GM21390 (cell line): Measurements from ENCODE around the gene CASTOR1.

ENCODE experiments used
- ATAC-seq: cut with Tn5 transposase; IDR thresholded peaks from one replicate; pipeline ENCODE4 v1.9.1; 2021; ENCODE audit not compliant: unreplicated experiment

Gene CASTOR1

GRCh38 chr22:30301995-30302809, 12.9 kb upstream of the CASTOR1 start:
- ATAC-seq: no peak

- ATAC-seq: no peak
Observed at GRCh38 chr22:30299322-30299721, 10.0 kb upstream of the CASTOR1 start.

DNA sequence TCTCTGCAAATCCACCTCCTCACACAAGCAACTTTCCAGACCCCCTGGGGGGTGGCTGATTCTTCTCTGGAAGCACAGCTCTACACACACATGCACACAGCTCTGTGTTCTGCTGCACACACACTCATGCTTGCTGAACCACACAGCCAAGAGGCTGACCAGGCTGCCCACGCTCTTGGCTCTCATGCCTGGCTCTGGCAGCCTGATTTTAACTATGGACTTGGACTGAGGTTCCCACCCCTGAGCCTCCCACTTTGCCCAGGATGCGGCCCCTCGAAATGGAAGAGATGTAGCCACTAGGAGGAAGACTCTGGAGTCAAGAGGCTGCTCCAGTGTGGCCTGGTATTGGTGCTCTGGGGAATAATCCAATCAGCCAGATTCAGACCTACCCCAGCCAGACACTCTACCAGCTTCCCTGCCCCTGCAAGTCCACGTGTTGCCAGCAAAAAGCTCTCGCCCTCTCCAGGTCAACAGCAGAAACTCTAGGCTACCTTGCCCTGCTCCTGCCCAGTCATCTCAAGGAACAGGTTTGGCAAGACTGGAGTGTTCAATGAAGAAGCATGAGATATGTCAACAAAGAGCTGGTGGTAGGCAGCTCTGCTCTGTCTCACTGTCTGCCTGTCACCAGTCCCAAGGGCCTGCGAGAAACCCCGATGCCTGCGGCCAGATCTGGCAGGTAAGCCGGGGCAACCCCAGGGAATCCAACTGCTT, 8.8 kb upstream of the CASTOR1 start:
- no peak for ATAC-seq

DNA sequence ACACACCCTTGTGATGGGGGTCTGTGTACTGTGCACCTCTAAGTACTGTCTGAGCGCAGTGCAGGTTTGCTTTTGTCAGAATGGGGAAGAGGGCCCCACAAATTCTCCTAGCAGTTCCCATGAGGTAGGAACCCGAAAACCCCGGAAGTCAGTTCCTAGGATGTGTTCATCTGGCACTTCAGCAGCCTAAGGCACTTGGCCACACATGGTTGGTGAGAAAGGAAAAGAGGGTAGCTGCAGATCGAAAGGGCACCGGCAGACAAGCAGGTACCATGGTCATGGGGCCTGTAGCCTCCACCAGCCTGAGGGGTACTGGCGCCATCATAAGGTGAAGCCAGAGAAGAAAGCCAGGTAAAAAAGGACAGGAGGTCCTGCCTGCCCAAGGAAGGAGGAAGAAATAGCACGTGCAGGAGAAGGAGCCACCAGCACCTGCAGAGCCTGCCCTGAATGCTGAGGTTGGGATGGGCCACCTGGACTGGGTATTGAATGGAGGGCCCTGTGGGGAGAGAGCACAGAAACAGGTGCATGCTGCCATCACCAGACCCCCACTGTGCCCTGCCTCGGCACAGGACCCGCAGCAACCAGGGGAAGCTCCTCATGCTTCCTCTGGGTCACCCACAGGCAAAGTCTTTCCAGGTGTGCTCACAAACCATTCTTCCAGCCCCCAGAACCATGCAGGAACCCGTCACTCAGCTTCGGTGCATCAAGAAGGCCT, 8.1 kb upstream of the CASTOR1 start:
- ATAC-seq: no peak

DNA sequence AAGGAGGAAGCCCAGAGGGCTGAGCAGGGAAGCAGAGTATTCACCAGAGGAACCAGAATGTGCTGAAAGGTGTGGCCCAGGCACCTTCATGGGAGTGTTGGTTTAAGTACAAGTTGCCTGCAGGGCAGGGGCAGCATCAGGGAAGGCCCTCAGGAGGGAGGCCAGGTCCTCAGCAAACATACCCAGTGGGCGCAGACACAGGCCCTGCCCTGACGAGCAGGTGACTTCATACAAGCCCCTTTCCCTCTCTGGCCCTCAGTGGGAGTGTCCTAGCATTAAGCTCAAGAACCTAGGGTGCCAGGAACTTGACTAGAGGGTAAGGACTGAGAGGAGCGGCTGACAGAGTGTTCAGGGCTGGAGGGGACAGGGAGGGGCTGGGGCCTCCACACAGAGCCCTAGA, 7.5 kb upstream of the CASTOR1 start:
- no peak for ATAC-seq

DNA sequence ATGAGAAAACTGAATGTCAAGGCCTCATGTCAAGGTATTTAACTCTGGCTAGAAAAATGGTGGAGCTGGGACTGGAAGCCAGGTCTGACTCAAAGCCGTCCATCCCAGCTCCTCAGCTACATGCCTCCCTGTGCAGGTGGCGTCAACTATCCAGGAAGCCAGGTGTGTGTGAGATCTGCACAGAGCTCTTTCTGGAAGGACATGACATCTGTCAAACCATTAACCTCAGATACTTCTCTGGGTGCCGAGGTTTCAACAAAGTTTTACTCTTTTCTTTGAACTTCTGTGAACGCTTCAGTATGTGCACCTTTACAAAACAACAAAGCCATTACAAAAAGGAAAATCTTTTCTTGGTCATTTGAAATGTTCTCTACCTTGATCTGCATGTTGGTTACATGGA, 7.0 kb upstream of the CASTOR1 start:
- ATAC-seq: no peak

DNA sequence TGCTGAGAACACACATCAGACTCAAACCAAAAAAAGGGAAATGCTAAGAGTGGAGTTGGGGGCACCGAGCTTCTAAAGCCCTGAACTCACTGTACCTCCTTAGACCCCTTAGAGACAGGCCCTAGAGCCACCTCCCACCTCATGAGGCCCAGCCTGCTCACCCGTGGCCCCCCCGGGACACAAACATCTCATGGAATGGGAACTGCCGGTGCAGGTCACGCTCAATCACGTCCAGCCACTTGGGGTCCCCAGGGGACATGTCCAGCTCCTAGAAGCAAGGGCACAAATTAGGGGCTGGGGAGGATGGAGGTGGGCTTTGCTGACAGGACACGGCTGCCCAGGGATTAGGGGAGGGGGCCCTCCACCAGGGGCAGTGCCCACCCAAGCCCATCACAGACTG, 6.3 kb upstream of the CASTOR1 start:
- no peak for ATAC-seq

DNA sequence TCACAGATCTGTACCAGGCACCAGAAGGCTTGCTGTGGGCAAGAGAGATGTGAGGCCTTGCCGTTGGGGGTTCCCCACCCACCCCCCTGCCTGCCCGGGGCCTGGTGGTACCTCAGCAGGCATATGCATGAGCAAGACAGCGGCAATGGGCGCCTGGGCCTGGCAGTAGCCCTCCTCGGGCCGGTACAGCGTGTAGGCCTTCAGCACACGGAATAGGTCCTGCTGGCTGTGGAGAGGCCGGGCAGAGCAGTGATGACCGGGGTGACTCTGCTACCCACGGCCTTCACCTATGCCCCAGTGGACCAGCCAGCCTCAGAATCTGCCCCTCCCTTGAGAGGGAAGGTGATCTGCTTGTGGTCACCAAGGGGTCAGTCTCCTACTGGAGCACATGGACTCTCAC, 5.5 kb upstream of the CASTOR1 start:
- ATAC-seq: no peak

GRCh38 chr22:30294066-30294465, 4.8 kb upstream of the CASTOR1 start:
- no peak for ATAC-seq

- ATAC-seq: no peak
Observed at GRCh38 chr22:30293026-30293425, 3.7 kb upstream of the CASTOR1 start.

- ATAC-seq: no peak
Observed at GRCh38 chr22:30292069-30292970, 3.0 kb upstream of the CASTOR1 start.

DNA sequence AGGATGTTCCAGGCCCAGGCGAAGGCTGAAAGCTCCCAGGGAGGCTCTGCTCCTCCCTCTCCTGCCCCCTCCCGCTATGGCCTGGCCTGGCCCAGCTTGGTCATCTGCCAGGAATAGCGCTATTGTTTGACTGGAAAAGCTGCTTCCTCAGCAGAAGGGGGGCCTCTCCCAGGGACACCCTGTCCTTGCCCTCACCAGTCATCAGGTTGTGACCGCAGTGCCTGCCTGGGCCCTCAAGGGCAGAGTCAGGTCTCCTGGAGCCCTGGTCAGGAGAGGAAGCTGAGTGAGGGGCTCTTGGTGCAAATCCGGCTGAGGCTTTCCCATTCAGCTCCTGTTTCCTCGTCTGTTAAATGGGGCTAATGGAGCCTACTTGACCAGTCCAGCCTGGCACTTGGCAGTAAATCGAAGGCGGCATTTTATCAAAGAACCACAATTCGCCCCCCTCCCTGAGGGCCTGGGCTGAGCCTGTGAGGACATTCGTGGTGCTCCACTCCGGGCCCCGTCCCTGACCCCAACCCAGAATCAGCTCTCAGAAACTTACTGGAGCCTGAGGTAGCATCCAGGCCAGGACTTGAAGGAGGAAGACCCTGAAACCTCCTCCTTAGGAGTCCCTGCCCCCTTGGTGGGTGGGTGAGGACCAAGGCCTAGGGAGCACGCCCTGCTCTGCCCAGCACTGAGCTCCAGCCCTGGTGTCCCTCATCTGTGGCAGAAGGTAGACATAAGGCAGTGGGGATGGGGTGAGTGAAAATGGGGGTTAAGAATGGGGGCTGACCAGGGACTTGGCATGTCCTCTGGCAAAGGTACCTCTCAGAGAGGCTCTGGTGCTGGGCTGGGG, 2.0 kb upstream of the CASTOR1 start:
- no peak for ATAC-seq

DNA sequence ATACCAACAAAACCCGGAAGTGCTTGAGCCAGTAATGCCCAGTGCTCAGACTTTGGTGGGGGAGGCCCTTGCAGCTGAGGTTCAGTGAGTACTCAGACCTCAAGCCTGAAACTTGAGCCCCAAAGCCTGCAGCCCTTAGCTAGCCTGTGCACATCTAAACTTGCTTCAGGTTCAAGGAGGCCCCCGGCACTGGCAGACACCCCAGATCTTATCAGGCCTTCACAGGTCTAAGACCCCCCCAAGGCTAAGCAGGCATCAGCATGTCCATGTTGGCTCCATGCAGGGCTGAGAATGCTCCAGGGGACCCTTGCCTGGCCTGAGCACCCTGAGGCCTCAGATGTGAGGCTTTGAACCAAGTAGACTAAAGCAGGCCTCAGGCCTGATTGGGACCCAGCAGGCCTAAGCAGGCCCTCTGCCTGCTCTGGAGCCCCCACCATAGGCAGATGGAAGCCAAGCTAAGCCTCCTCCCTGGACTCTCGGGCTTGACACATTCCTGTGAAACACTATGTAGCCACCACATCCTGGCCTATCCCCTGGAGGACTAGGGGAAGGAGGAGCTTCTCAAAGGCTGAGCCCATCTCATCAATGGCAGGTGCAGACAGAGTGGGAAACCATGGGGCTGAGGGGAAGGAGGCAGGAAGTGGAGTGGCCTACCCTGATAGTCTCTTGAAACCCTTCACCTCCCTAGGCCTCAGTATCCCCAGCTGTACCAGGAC, 1.2 kb upstream of the CASTOR1 start:
- no peak for ATAC-seq

DNA sequence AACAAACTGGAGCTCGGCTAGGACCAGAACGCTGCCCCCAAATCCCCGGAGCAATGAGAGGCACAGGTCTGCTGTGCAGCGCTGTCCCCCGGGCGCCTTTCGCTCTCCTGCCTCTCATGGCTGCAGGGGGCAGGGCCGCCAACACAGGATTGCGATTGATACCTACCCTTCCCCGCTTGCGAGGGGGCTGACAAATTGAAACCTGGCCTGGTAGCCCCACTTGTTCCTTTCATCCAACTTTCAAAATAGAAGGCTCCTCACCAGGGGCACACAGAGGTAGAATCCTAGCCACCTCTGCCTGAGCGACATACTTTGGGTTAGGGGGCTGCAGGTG, 642 bp upstream of the CASTOR1 start:
- ATAC-seq: peak; percentile 4

DNA sequence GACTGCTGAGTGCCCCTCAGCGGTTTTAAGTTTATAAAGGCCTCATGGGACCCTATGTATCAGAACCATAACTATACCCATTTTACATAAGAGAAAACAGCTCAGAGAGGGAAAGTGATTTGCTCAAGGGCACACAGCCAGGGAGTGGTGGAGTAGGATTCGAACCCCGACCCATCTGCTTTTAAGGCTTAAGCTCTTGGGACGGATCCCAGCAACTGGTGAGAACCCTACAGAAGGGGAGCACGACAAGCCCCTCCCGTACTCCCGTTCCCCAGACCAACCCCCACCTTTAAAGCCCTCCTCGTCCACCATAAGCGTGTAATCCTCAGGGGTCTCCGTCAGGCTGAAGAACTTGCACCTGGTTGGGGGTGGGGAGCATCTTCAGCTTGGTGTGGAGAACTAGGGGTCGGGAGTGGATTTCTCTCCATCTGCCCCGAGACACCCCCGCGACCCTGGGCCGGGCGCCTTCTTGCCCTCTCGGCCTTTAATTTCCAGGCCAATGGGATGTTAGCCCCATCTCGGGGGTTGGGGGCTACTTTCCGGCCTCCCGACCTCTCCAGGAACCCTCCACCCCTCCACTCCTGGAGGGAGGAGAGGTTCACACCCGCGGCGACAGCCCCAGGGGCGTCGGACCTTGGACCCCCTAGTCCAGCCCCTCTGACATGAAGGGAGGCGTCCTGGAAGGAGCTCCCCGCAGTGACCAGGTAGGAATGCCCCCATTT, 725 bp downstream of the CASTOR1 start:
- ATAC-seq: no peak

- no peak for ATAC-seq
Observed at GRCh38 chr22:30287648-30288418, 1.5 kb downstream of the CASTOR1 start.

DNA sequence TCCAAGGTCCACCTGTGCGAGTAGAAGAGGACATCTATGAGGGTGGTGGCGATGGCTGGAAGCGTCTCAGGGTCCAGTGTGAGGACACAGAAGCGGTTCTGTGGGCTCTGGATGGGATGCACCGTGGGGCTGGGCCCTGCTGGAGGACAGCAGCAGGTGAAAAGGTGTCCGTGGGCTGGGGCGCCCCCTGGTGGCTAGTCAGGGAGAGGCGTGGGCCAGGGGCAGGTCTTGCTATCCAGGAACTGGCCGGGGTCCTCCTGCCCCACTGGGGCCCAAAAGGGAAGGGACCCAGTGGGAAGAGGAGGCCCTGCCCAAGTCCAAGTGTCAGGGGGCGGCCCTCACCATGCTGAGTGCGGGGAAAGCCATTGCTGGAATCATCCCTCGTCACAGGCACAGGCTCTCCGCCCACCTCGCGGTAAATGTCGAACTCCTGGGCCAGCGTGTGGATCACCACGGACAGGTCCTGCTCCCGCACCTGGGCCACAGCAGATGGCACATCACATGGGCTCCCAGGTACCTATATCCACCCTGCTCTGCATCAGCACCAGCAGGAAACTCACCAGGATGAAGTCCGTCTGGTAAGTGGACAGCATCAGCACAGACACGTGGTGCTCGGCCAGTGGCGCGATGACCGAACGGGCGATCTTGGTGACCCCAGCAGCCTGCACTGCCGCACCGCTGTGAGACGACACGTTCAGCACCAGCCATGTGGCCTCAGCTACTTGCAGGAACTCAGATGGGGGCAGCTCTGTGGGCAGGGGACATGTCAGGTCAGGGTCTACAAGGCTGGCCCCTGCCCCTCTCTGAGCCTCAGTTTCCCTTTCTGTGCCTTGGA, 2.3 kb downstream of the CASTOR1 start:
- ATAC-seq: no peak
